Left ventricle myocardium inferior (tissue), 1 donor: Measurements from ENCODE around the gene PTCHD1. TPM values are rescaled to one million over a fixed set of nuclear protein-coding genes. Genes with fewer than 3 reads are reported as not detected.

Source experiments
- DNase-seq: peaks from one replicate; pipeline ENCODE4 v3.0.0-alpha.2; 2020
- H3K27ac ChIP-seq: fragments of 200-600 bp; replicated peaks from 2 replicates; pipeline ENCODE4 v1.8.0; 2021
- H3K27me3 ChIP-seq: fragments of 200-600 bp; 2 replicates; pipeline ENCODE4 v1.8.0; 2021; ENCODE audit warnings: low read depth
- H3K36me3 ChIP-seq: fragments of 200-600 bp; 2 replicates; pipeline ENCODE4 v1.8.0; 2021
- H3K4me1 ChIP-seq: fragments of 200-600 bp; 2 replicates; pipeline ENCODE4 v1.8.0; 2021
- H3K4me3 ChIP-seq: fragments of 200-600 bp; 2 replicates; pipeline ENCODE4 v1.8.0; 2021; ENCODE audit warnings: mild to moderate bottlenecking, moderate library complexity
- H3K9me3 ChIP-seq: fragments of 200-600 bp; replicated peaks from 2 replicates; pipeline ENCODE4 v1.8.0; 2021
- CTCF ChIP-seq: fragments of 200-600 bp; IDR thresholded peaks from 2 replicates; pipeline ENCODE4 v1.8.0; 2021; ENCODE audit warnings: antibody characterized with exemption, mild to moderate bottlenecking, borderline replicate concordance
- intact Hi-C: fragments of 100-400 bp; cut with micrococcal nuclease; formaldehyde crosslinking; loops from one replicate; pipeline ENCODE4 v1.11.0; 2022
- total RNA-seq: library from RNA; stranded (reverse); fragmentation: NEBNext Ultra II Directional; extraction: Animal tissue kit (Norgen Biotek cat#: 25700); gene quantifications from one replicate; pipeline ENCODE4 v1.2.1, GENCODE V29; 2021
- donor health status: DM: no; HTN: yes; CAD: no; lungs with severe emphysema.

Gene PTCHD1
- total RNA-seq, 1 donor from 2014 or later: 0.22 TPM

GRCh38 chrX:23382572-23382971 lies 47.9 kb downstream of the PTCHD1 start:
- no peak for TF ChIP-seq CTCF
- intact Hi-C loops: no loop called here
- Histone ChIP-seq H3K4me1 (no peaks in the 10 kb centered on the region), H3K27ac (no peak overlapping the region), H3K27me3 (no peaks in the 10 kb centered on the region), H3K36me3 (no peaks in the 10 kb centered on the region), H3K9me3 (no peaks in the 10 kb centered on the region), H3K4me3 (no peak overlapping the region)
- DNase-seq: no peak

- H3K4me1 ChIP-seq: no peaks in the 10 kb centered on the region
- DNase-seq: no peak
- intact Hi-C loops: no loop called here
- no peaks in the 10 kb centered on the region for H3K36me3 ChIP-seq
- no peak overlapping the region for H3K27ac ChIP-seq
- TF ChIP-seq CTCF: no peak
- H3K9me3 ChIP-seq: no peaks in the 10 kb centered on the region
- H3K27me3 ChIP-seq: no peaks in the 10 kb centered on the region
- H3K4me3 ChIP-seq: no peak overlapping the region
Observed at GRCh38 chrX:23383411-23383810, 48.8 kb downstream of the PTCHD1 start.

GRCh38 chrX:23385242-23385641 lies 50.6 kb downstream of the PTCHD1 start:
- Histone ChIP-seq H3K27ac (no peak overlapping the region), H3K4me1 (no peaks in the 10 kb centered on the region), H3K36me3 (no peaks in the 10 kb centered on the region), H3K9me3 (no peaks in the 10 kb centered on the region), H3K27me3 (no peaks in the 10 kb centered on the region), H3K4me3 (no peak overlapping the region)
- DNase-seq: no peak
- intact Hi-C loops: no loop called here
- TF ChIP-seq CTCF: no peak

- no peak for TF ChIP-seq CTCF
- Histone ChIP-seq H3K4me3 (no peak overlapping the region), H3K9me3 (no peaks in the 10 kb centered on the region)
Observed at GRCh38 chrX:23386260-23386659, 51.6 kb downstream of the PTCHD1 start.

GRCh38 chrX:23386726-23387125 lies 52.1 kb downstream of the PTCHD1 start:
- no peaks in the 10 kb centered on the region for H3K9me3 ChIP-seq
- H3K27ac ChIP-seq: no peak overlapping the region
- H3K36me3 ChIP-seq: no peaks in the 10 kb centered on the region
- H3K4me3 ChIP-seq: no peak overlapping the region
- intact Hi-C loops: no loop called here
- H3K27me3 ChIP-seq: no peaks in the 10 kb centered on the region
- no peaks in the 10 kb centered on the region for H3K4me1 ChIP-seq
- no peak for DNase-seq
- no peak for TF ChIP-seq CTCF

More at GRCh38 chrX:23386260-23386659, 51.6 kb downstream of the PTCHD1 start:
- Histone ChIP-seq H3K4me1 (no peaks in the 10 kb centered on the region), H3K27ac (no peak overlapping the region), H3K27me3 (no peaks in the 10 kb centered on the region), H3K36me3 (no peaks in the 10 kb centered on the region)
- DNase-seq: no peak
- intact Hi-C loops: no loop called here
